Subcutaneous abdominal adipose tissue (tissue), 5 donors: Measurements from ENCODE around the gene FURIN.
"Not testable (repeated sequence)": the region's sequence is repeated elsewhere in the genome, so short reads cannot be mapped to it uniquely, and the experiment has no call there.

Experiments used
- H3K27ac ChIP-seq: one replicate; pipeline ENCODE4 v1.7.0; 2013; ENCODE audit warnings: low read depth, mild to moderate bottlenecking, inconsistent platforms, low read length, moderate library complexity
- H3K27me3 ChIP-seq, 5 donors: one replicate each; pipeline ENCODE4 v1.7.0; 2013; ENCODE audit warnings: low read length in 5 of 5, inconsistent platforms in 1 of 5; ENCODE audit not compliant: control insufficient read depth in 5 of 5, insufficient read depth in 4 of 5
- H3K36me3 ChIP-seq, 5 donors: one replicate each; pipeline ENCODE4 v1.7.0; 2013; ENCODE audit warnings: low read length in 5 of 5; ENCODE audit not compliant: control insufficient read depth in 5 of 5, insufficient read depth in 5 of 5
- H3K4me1 ChIP-seq, 5 donors: one replicate each; pipeline ENCODE4 v1.7.0; 2013; ENCODE audit warnings: low read length in 5 of 5, mild to moderate bottlenecking in 3 of 5, moderate library complexity in 1 of 5; ENCODE audit not compliant: control insufficient read depth in 5 of 5, insufficient read depth in 5 of 5
- H3K4me3 ChIP-seq, 5 donors: one replicate each; pipeline ENCODE4 v1.7.0; 2013; ENCODE audit warnings: low read length in 5 of 5, low read depth in 1 of 5
- H3K9ac ChIP-seq, 5 donors: one replicate each; pipeline ENCODE4 v1.7.0; 2013; ENCODE audit warnings: low read length in 5 of 5, mild to moderate bottlenecking in 4 of 5, moderate library complexity in 3 of 5
- H3K9me3 ChIP-seq, 5 donors: one replicate each; pipeline ENCODE4 v1.7.0; 2013; ENCODE audit warnings: low read length in 5 of 5; ENCODE audit not compliant: control insufficient read depth in 5 of 5
- donor health status: healthy.
- donor health status: healthy.
- donor health status: healthy.
- donor health status: healthy.
- donor health status: healthy.

The FURIN gene

GRCh38 chr15:90918835-90919234 lies 50.4 kb downstream of the FURIN start:
- no peaks in the 10 kb centered on the region for H3K9me3 ChIP-seq
- H3K36me3 ChIP-seq = peaks cover 4 to 80% (median 76%) of the 10 kb centered on the region in 5 donors
- H3K27me3 ChIP-seq = no peaks in the 10 kb centered on the region
- H3K4me3 ChIP-seq = no peak overlapping the region
- no peak overlapping the region for H3K27ac ChIP-seq
- H3K4me1 ChIP-seq = peaks cover 0 to 20% (median 6%) of the 10 kb centered on the region in 5 donors
- H3K9ac ChIP-seq = no peak overlapping the region

GRCh38 chr15:90921887-90922286 lies 53.5 kb downstream of the FURIN start:
- peak overlapping the region in 1 of 5 donors; percentile 38 for H3K9ac ChIP-seq
- H3K9me3 ChIP-seq = no peaks in the 10 kb centered on the region
- no peak overlapping the region for H3K27ac ChIP-seq
- H3K4me3 ChIP-seq = no peak overlapping the region
- H3K27me3 ChIP-seq = no peaks in the 10 kb centered on the region
- peaks cover 4 to 53% (median 45%) of the 10 kb centered on the region in 5 donors for H3K36me3 ChIP-seq
- peaks cover 0 to 6% (median 6%) of the 10 kb centered on the region in 5 donors for H3K4me1 ChIP-seq

- H3K27me3 ChIP-seq, H3K9ac ChIP-seq, H3K4me3 ChIP-seq, H3K27ac ChIP-seq, H3K9me3 ChIP-seq, H3K4me1 ChIP-seq: not testable (repeated sequence)
- H3K36me3 ChIP-seq = peaks cover 4 to 44% (median 36%) of the 10 kb centered on the region in 5 donors
Measured at GRCh38 chr15:90922712-90923322, 54.4 kb downstream of the FURIN start.

- no peak overlapping the region for H3K27ac ChIP-seq
Measured at GRCh38 chr15:90924375-90924774, 56.0 kb downstream of the FURIN start.

GRCh38 chr15:90926766-90927165 lies 58.4 kb downstream of the FURIN start:
- peaks cover 2 to 39% (median 35%) of the 10 kb centered on the region in 5 donors for H3K4me1 ChIP-seq
- not testable (repeated sequence) for H3K36me3 ChIP-seq, H3K9me3 ChIP-seq, H3K27me3 ChIP-seq, H3K9ac ChIP-seq, H3K4me3 ChIP-seq, H3K27ac ChIP-seq

More at GRCh38 chr15:90924375-90924774, 56.0 kb downstream of the FURIN start:
- Histone ChIP-seq H3K27me3 (no peaks in the 10 kb centered on the region), H3K9ac (no peak overlapping the region), H3K9me3 (no peaks in the 10 kb centered on the region), H3K36me3 (peaks cover 4 to 28% (median 21%) of the 10 kb centered on the region in 5 donors), H3K4me3 (no peak overlapping the region), H3K4me1 (peaks cover 0 to 23% (median 21%) of the 10 kb centered on the region in 5 donors)

GRCh38 chr15:90928106-90928505 lies 59.7 kb downstream of the FURIN start:
- H3K9me3 ChIP-seq, H3K9ac ChIP-seq, H3K4me3 ChIP-seq, H3K27me3 ChIP-seq, H3K36me3 ChIP-seq: not testable (repeated sequence)
- H3K27ac ChIP-seq = peak overlapping the region; percentile 99
- H3K4me1 ChIP-seq = peaks cover 2 to 45% (median 36%) of the 10 kb centered on the region in 5 donors

GRCh38 chr15:90929246-90930019 lies 61.0 kb downstream of the FURIN start:
- Histone ChIP-seq H3K9me3 (no peaks in the 10 kb centered on the region), H3K27ac (peak overlapping the region; percentile 99), H3K4me1 (peaks cover 3 to 50% (median 42%) of the 10 kb centered on the region in 5 donors), H3K27me3 (no peaks in the 10 kb centered on the region), H3K4me3 (peak overlapping the region; percentile 66 to 84 (median 74)), H3K9ac (peak overlapping the region; percentile 64 to 89 (median 78)), H3K36me3 (peaks cover 0 to 2% (median 0%) of the 10 kb centered on the region in 5 donors)

- Histone ChIP-seq H3K36me3 (no peaks in the 10 kb centered on the region), H3K9ac (peak overlapping the region; percentile 64 to 89 (median 78)), H3K27ac (peak overlapping the region; percentile 99), H3K4me1 (peaks cover 9 to 65% (median 56%) of the 10 kb centered on the region in 5 donors), H3K4me3 (peak overlapping the region; percentile 73 to 95 (median 84)), H3K9me3 (no peaks in the 10 kb centered on the region), H3K27me3 (no peaks in the 10 kb centered on the region)
Measured at GRCh38 chr15:90930861-90931574, 62.6 kb downstream of the FURIN start.

- Histone ChIP-seq H3K9ac (peak overlapping the region in 4 of 5 donors; percentile 86 to 97 (median 92)), H3K36me3 (no peaks in the 10 kb centered on the region), H3K4me1 (peaks cover 11 to 69% (median 61%) of the 10 kb centered on the region in 5 donors), H3K9me3 (no peaks in the 10 kb centered on the region), H3K4me3 (peak overlapping the region; percentile 71 to 95 (median 84)), H3K27ac (peak overlapping the region; percentile 99), H3K27me3 (no peaks in the 10 kb centered on the region)
Measured at GRCh38 chr15:90931575-90931827, 63.1 kb downstream of the FURIN start.
